Renal pelvis (tissue), 4 donors: Measurements from ENCODE around the gene PLEKHA8. TPM values are rescaled to one million over a fixed set of nuclear protein-coding genes. Genes with fewer than 3 reads are reported as not detected.

ENCODE experiments used
- DNase-seq: peaks from one replicate; pipeline ENCODE4 v3.0.0-alpha.2; 2013
- polyA plus RNA-seq, 3 donors: library from polyadenylated mRNA; unstranded; fragments of 120-200 nt; gene quantifications; one replicate each; pipeline ENCODE4 v1.2.1, GENCODE V29; 2013; ENCODE audit not compliant: insufficient read length in 3 of 3

PLEKHA8 gene
- polyA plus RNA-seq, 3 donors, result 16.8 to 22.4 (median 18.3) TPM

DNA sequence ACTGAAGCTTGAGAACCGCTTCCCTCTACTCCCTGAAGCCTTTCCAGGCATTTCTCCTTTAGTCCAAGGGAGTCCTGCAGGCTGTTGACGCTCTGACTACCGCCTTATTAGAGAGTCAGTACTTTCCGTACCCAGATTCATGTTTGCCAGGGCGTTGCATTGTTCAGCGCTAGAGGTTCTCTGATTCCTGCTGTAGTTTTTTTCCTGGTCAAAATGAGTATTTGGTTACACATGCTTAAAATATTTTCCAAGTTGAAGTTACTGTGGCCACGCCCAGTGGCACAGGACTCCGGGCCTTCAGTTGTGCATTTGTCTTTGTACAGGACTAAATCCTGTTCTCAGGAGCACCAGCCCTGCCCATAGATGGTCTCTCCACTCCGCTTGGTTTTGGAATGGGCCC is 114.5 kb downstream of the PLEKHA8 start:
- DNase-seq, result no peak

DNA sequence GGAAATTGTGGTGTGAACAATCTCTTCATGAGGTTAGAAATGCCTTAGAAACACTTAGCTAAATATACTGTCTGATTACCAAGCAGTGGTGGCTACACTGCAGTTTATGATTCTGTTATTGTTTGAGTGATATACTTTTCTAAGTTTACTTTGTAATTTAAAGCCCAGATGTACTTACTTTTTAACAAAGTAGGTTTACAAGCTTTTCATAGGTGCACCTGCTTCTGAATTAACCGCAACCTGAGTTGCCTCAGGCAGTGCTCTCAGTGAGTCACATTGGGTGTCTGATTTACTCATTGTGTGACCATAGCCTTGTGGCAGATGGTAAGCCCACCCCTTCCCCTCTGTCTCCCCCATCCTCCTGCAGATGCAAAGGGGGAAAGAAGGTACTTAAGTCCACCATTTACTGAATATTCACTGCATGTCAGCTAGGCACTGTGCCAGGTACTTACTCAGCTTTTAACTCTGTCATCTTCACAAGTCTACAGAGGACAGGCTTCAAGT is 115.6 kb downstream of the PLEKHA8 start:
- DNase-seq, result no peak

DNA sequence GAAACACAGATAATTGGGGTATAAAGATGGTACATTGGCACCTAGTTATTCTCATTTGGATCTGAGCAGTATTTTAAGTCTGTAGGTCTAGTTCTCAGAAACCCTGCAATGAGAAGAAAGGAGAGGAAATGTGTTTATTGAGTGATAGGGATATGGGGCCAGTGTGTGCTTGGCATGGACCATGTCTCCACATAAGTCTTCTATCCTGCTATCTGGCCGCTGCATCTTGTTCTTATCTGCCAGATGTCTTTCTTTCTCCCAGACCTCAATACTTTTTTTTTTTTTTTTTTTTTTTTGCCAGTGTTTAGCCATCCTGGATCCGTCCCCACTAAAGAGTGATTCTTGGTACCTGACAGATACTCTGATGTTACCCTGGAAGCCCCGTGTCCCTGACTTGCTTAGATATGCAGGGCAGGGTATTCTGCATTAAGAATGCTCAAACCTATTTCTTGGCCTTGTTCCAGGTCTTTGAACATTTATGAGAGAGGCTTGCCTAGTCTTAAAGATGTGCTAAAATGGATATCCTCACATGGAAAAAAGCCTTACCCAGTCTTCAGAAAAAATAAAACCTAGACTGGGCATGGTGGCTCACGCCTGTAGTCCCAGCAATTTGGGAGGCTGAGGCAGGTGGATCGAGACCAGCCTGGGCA is 116.6 kb downstream of the PLEKHA8 start:
- DNase-seq, result no peak

DNA sequence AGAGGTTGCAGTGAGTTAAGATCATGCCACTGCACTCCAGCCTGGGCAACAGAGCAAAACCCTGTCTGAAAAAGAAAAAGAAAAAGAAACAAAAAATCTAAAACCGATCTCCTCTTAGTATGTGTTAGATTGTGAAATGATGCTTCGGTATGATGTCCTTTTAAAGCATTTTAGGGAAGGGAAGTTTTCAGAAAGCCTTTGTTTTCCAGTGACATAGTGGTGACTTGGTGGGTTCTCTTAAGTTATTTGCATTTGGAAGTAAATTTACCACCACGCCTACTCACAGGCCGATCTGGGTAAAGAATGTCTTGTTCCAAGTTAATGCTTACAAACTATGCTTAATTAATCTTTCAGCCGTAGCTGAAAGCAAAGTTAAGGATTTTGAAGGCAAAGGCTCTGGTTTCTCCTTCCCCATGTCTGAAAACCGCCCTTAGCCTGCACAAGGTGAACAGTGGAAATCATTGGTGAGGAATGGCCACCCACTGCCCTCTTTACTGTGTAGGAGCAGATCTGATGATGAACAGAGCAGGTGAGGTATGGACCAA is 117.3 kb downstream of the PLEKHA8 start:
- no peak for DNase-seq

DNA sequence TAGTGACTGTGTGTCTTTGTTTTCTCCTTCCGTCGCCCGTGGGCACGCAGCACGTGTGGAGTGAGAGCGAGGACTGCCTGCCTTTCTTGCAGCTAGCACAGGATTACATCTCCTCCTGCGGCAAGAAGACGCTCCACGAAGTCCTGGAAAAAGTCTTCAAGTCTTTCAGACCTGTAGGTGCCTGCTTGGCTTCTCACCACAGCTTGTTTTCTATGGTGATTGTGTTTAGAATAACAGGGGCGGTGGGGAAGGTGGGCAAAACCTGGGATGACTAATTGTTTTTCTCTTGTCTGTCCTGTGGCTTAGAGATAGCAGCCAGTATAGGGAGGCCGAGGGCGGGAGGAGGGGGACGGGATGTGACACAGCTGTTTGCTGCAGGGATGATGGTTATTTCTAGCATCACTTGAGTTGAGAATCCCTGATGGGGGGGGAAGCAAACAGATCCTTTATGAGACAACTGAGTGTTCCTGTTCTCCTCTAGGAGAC is 118.0 kb downstream of the PLEKHA8 start:
- DNase-seq, result no peak

DNA sequence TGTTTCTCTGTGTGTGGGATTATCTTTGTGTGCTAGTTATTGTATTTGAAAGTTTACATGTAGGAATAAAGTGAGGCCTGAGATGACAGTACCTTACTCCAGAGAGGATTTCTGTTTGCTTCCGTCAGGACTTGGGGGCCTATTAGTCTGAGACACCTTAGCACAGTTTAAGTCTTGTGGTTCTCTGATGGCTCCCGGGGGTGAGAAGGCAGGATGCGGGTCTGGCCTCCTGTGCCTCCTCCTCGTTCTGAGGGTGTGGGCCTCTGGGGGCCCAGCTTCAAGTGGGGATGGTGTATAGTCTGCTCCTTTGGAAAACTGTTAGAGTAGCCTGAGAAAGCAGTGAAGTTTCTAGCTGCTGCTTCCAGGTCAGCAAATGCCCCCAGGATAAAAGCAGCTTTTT is 119.0 kb downstream of the PLEKHA8 start:
- DNase-seq, result no peak

DNA sequence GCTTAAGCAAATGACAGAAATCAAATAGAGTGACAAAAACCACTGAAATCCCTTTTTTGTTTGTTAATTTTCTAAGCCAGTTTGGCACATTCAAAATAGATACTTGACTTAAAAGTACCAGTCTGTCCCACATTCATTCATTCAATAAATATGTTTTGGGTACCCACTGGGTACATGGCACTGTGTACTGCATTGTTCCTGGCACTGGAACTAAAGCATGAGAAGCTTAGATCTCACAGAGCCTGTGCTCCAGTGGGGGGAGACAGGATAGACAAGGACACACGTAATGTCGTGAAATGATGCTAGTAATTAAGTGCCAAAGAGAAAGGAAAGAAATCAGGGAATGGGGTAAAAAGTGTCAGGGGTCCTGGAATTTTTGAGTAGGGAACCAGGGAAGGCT is 119.6 kb downstream of the PLEKHA8 start:
- no peak for DNase-seq

DNA sequence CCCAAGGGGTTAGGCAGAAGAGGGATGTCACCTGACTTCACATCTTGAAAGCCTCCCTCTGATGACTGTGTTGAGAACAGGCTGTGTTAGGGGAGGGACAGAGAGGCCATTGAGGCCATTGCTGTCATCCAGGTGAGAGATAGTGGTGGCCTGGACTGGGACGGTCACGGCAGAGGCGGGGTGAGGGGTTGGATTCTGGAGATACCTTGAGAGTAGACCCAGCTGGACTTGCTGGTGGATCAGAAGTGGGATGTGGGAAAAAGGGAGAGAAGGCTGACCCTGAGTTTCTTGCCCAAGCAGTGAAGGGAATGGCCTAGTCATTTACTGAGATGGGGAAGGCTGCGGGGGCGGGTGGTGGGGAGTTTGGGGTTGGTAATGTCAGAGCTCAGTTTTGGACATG is 120.2 kb downstream of the PLEKHA8 start:
- no peak for DNase-seq

DNA sequence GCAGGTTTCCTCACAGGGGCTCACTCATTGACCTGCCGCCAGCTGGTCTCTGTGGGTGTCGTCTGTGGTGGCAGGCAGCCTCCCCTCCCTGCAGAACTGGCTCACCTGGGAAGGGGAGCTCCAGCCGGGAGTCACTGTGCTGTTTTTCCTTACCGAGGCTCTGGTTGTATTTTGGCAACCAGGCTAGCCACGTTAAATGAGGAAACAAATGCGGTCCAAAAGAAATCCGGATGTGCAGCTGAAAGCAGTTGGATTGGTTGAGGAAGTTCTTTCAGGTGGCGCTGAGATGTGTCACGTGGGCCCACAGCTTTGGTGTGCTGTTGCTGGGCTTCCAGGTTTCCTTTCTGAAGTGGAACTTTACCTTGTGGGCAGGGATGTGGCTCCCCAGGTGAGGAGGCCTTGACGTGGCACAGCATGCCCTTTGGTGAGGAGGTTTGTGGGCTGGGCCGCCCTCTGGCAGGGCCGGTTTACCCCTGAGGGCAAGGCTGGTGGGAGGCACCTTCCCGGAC is 120.8 kb downstream of the PLEKHA8 start:
- no peak for DNase-seq

DNA sequence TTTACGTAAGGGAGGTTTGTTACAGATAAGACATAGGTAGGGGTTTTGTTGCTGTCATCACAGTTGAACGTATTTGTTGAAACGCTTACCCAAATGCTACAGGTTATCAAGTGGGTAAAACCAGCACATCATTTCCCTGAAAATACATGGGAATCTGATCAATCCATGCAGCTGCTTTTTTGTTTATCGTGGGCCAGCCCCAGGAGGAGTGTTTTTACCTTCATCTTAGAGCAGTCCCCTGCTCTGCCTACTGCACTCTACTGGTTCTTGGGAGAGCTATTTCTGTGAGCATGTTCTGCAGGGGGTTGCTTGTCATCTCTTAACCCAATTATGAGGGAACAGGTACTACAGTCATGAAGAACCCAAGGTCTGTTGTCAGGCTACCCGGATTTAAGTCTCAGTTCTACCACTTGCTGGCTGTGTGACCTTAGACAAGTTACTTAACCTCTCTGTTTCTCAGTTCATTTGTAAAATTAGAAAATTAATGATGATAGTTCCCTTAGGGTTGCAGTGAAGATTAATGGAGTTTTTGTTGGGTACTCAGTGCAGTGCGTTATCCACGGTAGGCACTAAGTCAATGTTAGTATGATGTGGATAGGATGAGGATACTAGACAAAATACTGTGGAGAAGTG is 121.5 kb downstream of the PLEKHA8 start:
- no peak for DNase-seq

DNA sequence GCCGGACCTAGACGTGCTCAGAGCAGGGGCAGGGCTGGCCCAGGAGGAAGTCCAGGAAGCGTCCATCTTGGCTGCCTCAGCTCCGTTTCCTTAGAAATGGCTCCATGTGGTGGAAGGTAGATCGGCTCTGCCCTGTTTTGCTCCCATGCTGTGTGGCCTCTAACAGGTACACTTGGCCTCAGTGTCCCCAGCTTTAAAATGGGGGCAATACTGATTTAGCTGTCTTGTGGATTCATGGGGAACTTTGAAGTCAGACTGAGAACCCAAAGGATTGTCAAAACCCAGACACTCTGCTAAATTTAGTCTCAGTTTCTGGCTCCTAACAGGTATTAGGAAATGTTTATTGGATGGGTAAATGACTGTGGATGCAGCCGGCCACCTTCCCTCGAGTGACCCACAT is 122.5 kb downstream of the PLEKHA8 start:
- no peak for DNase-seq

DNA sequence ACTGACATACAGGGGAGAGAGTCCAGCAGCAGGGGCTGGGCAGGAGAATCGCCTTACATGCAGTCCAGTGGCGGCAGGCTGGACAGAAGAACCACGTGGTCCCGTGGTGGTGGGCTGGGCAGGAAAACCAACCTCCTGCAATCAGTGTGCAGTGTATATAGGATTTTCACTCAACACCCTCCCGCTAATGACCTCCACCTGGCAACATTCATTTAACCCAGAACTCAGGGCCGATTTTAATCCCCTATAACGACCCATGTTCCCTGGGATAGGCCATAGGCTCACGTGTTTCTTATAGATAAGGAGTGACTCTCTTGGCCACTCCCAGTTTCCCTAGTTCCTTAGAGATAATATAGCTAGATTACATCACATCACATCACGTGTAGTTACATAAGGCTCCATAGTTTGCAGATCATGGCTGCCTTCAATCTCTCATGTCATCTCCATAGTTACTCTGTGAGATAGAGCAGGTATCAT is 125.9 kb downstream of the PLEKHA8 start:
- DNase-seq, result no peak

DNA sequence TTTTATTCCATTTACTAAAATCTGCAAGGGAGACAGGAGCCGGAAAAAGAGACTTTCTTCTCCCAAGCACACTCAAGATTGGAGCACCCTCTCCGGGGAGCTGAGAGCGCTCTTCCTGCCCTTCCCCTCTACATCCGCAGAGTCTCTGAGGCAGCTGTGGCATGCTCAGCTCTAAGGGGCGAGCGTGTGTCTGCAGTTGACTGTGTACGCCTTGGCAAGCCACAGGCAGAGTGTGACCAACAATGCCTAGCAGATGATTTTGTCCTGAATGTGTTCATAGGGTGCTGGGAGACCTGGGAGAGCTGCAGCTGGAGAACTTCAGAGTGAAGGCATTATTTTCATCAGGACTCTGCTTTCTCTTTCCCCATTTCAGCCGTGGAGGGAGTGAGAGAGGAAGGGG is 127.3 kb downstream of the PLEKHA8 start:
- DNase-seq, result no peak

DNA sequence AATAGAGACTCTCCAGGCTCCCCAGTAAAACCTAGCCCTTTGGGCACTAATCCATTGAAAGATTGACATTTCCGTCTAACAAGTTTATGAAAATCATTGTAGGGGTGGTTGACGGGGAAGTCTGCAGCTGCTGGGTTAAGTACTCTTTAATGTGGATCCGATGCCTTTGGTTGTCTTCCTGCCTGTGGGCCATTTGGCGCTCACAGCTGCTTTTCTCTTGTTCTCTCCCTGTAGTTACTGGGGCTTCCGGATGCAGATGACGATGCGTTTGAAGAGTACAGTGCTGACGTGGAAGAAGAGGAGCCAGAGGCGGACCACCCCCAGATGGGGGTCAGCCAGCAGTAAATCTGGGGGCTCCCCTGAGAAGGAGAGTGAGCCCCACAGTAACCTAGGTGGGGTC is 129.0 kb downstream of the PLEKHA8 start:
- DNase-seq, result no peak

DNA sequence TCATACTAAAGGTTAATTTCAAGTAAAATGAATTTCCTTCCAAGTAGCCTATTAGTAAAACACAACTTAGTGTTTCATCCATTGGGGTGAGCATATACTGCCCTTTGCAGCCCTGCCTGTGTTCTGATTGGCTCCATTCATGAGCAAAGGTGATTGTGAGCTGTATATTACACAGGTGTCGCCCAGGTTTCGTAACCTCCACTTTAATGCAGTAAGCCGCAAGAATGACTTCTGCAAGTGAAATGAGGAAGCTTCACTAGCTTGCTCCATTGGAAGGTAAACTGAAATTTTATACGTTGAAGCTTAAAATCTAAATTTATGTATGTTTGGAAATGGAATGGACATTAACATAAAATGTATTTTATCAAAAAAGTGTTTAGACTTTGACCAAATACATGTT is 131.0 kb downstream of the PLEKHA8 start:
- DNase-seq, result no peak

DNA sequence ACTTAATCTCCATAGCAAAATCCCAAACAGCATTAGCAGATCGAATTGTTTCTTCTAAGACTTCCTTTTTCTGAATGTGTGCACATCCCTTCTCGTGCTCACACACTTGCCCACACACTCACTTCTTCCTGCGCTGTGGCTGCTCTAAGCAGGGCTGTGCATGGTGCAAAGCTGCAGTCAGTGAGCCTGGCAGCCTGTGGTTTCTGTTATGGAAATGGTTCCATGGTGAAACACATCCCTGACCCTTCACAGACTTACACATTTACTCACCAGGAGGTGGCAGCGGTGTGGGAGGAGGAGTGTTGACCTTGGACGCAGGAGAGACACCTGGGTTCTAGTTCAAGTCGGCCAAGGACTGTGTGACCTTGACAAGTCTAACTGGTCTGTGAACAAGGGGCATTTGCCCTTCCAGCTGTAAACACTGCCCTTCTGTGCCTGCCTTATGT is 131.5 kb downstream of the PLEKHA8 start:
- DNase-seq, result no peak

DNA sequence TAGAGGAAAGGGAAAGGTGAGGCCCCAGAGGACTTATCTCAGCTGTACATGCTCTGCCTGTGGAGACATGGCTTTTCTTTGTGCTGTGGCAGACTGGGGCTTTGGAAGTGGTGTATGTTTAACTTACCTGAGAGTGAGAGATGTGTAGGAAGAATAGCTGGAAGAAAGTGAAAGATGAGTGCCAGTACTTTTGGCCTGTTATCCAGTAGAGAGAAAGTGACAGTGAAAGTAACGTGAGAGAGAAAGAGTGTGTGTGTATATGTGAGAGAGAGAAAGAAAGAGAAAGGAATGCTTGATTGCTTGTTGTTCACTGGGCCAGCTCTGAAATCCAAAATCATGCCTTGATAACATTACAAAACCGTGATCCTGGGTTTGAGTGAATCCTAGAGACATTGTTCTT is 132.1 kb downstream of the PLEKHA8 start:
- DNase-seq, result no peak

DNA sequence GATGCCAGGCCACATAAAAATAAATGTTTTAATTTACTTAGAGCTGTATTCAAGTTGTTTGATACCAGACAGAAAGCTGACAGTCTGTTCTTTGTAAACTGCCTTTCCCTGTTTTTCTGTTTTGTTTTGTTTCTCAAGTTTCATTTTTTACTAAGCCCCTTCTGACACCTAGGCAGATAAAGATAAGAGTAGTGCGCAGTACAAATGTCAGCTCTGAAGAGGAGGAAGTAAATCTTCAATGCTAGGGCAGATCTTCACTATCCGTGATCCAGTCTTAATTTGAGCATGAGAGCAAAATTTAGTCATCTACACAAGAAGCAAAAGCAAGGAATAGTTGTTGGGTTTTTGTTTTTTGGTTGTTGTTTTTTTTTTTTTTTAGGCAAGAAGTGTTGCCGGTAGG is 133.9 kb downstream of the PLEKHA8 start:
- no peak for DNase-seq

DNA sequence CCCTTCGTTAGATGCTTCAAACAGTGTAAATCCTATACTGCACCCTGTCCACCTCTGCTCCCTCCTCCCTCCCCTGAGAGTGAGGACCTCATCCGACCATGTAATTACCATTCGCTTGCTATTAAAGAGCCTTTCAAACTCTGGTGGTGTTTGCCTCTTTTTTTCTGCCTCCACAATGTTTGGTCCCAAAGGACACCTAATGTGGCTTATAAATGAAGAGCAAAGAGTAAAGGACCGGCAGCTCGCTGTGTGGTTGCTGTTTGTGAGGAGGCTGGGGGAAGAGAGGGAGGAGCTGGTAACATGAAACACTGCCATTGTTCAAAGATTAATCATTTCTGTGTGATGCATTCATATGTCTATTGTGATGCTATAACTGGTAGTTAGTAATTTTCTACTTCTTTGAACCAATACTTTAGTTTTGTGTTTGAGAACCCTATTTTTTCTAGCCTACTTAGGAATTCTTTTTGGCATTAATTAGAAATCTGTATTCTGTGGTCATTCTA is 134.5 kb downstream of the PLEKHA8 start:
- no peak for DNase-seq

DNA sequence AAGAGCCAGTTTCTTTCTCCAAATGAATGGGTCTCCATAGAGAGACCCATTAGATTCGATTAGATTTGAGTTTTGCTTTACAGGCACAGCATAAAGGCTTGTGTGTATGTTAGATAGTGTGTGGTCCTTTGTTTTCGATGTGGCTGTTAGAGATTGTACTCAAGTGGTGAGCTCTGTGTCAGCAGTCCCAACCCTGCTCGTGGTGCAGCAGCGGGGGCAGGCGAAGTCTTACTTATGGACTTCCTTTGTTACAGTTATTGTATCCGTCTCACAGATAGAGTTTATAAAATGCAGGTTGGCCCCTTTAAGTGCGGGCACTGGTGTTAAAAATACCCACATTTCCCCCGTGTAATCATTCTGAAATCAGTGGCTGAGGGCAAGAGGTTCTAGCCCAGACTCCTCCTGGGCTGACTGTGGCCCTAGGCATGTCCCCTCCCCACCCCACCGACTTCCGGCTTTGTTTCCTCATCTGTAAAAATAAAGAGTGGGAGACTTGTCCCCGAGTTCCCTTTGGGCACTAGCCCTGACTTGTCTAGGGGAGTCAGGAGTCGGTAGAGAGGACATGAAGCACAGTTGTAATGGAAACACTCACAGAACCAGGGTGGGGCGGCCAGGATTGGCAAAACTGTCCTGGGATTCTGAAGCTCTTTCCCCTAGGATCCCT is 135.2 kb downstream of the PLEKHA8 start:
- DNase-seq, result no peak

DNA sequence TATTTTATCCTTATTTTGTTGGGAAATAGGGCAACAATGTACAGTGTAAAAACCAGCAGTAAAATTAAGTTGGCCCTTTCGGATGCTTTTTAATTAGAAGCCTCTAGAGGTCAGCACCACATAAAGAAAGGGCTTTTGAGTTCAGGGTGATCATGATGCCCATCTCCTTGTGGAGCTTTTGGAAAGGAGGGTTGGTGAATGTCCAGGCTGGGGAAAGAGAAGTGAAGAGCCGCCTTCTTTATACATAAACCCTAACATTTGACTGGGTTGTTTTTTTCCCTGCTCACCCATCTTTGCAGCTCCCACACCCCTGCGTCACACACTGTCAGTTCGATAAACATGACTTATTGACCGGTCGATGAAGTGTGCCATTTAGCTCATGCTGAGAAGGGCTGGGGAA is 136.4 kb downstream of the PLEKHA8 start:
- peak; percentile 57 for DNase-seq

DNA sequence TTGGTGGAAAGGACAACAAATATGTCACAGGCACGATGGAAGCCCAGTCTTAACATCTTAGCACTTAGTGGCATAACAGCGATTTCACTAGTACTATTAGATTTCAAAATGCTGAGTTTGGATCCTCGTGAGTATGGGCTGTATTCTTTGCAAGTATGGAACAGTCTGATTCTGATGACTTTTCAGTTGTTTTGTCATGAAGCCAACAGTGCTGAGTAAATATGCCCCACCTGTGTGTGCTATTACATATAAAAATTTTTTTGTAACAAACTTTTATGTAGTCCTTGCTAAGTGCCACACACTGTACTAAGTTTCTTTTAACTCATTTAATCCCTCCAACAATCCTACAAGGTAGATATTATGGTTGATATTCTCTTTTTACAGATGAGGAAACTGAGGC is 137.4 kb downstream of the PLEKHA8 start:
- no peak for DNase-seq
